Psoas muscle (tissue), 8 donors: ENCODE measurements around the gene CSF3R. TPM values are rescaled to one million over a fixed set of nuclear protein-coding genes. Genes with fewer than 3 reads are reported as not detected.

Source experiments
- ATAC-seq, 4 donors: fragments of 200-7000 bp; cut with Tn5 transposase; one replicate each; pipeline ENCODE4 v1.9.1; 2020; ENCODE audit warnings: moderate library complexity in 3 of 4, mild to moderate bottlenecking in 2 of 4
- DNase-seq, 2 donors: peaks; one replicate each; pipeline ENCODE4 v3.0.0-alpha.2; 2020
- H3K27ac ChIP-seq: fragments of 200-600 bp; one replicate; pipeline ENCODE4 v1.8.0; 2022
- H3K27me3 ChIP-seq, 3 donors: fragments of 200-600 bp in 1 of 3; one replicate each; pipeline versions ENCODE4 v1.6.1 to v1.8.0; 2013 to 2022; ENCODE audit warnings: low read length in 2 of 3, mild to moderate bottlenecking in 2 of 3, moderate library complexity in 1 of 3; ENCODE audit not compliant: insufficient read depth in 3 of 3
- H3K36me3 ChIP-seq, 2 donors: fragments of 200-600 bp in 1 of 2; one replicate each; pipeline versions ENCODE4 v1.6.1 to v1.8.0; 2013 to 2022; ENCODE audit warnings: low read depth in 1 of 2, mild to moderate bottlenecking in 1 of 2, moderate library complexity in 1 of 2; ENCODE audit not compliant: insufficient read depth in 1 of 2
- H3K4me1 ChIP-seq: fragments of 200-600 bp; one replicate; pipeline ENCODE4 v1.8.0; 2022
- H3K4me3 ChIP-seq: fragments of 200-600 bp; one replicate; pipeline ENCODE4 v1.8.0; 2022; ENCODE audit warnings: mild to moderate bottlenecking
- H3K9me3 ChIP-seq: fragments of 200-600 bp; one replicate; pipeline ENCODE4 v1.8.0; 2022
- WGBS, 3 donors: extraction: QIAGEN DNeasy Blood & Tissue Kit; methylation state at CpG; one replicate each; pipeline versions ENCODE4 v1.1.6 to v1.1.7; 2013; 5-methylcytosine and 5-hydroxymethylcytosine counted together
- intact Hi-C, 2 donors: fragments of 100-400 bp; cut with DNase I; formaldehyde crosslinking; loops; one replicate each; pipeline versions ENCODE4 v1.11.0 to v1.14.2; 2022
- polyA plus RNA-seq, 3 donors: library from polyadenylated mRNA; stranded (reverse); fragments of 200-250 nt; gene quantifications; one replicate each; pipeline ENCODE4 v1.2.3, GENCODE V29; 2013
- total RNA-seq, 4 donors: library from RNA; stranded (reverse); fragmentation: NEBNext Ultra II Directional in 2 of 4; extraction: Animal tissue kit (Norgen Biotek cat#: 25700) in 2 of 4; gene quantifications; one replicate each; pipeline versions ENCODE4 v1.2.1 to v1.2.4, GENCODE V29; 2021 to 2023
- TF ChIP-seq, protein P1 (sequence below): fragments of 200-600 bp; IDR thresholded peaks from one replicate; pipeline ENCODE4 v1.8.0; 2022; ENCODE audit warnings: antibody characterized with exemption
- donor health status: healthy with polysubstance abuse.
- donor health status: DM: no; HTN: no; CAD: no; lungs with moderate emphysema.
- donor health status: Bipolar disorder and iron deficiency.
- donor health status: healthy.
- donor health status: DM: yes; HTN: yes; CAD: no.
- donor health status: DM: no; HTN: no; CAD: no.
- donor health status: DM: no; HTN: no; CAD: no.
- donor health status: DM: yes; HTN: yes; CAD: no.

The CSF3R gene
- total and polyA plus RNA-seq, 7 donors = 0.52 to 6.5 (median 1.9) TPM

DNA sequence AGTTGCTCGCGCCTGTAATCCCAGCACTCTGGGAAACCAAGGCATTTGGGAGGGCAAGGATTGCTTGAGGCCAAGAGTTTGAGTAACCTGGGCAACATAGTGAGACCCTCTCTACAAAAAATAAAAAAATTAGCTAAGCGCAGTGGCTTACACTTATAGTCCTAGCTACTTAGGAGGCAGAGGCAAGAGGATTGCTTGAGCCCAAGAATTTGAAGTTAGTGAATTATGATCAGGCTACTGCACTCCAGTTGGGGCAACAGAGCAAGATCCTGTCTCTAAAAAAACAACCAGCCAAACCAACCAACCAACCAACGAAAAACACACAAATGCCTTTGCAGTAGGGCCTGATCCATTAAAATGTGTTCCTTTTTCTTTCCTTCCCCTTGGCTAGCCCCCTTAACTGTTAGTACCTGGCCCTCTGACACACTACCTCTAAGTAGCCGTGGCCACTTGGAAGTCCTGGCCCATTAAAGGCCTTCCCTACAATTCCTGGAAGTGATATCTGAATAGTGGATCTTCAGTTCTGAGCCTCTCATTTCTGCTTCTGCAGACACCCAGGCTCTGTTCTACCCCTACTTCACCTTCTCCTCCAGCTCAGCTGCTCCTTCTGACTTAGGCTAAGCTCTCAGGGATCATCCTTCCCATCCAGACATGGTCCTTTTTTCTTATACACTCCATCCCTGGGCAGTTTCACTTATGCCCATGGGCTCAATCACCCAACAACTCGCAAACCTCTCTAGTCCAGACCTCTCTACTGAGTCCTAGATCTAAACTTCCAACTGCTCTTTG, 28.9 kb downstream of the CSF3R start:
- TF ChIP-seq, protein P1, sequence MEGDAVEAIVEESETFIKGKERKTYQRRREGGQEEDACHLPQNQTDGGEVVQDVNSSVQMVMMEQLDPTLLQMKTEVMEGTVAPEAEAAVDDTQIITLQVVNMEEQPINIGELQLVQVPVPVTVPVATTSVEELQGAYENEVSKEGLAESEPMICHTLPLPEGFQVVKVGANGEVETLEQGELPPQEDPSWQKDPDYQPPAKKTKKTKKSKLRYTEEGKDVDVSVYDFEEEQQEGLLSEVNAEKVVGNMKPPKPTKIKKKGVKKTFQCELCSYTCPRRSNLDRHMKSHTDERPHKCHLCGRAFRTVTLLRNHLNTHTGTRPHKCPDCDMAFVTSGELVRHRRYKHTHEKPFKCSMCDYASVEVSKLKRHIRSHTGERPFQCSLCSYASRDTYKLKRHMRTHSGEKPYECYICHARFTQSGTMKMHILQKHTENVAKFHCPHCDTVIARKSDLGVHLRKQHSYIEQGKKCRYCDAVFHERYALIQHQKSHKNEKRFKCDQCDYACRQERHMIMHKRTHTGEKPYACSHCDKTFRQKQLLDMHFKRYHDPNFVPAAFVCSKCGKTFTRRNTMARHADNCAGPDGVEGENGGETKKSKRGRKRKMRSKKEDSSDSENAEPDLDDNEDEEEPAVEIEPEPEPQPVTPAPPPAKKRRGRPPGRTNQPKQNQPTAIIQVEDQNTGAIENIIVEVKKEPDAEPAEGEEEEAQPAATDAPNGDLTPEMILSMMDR = no peak
- H3K36me3 ChIP-seq = peaks cover 22 to 48% of the 10 kb centered on the region in 2 donors
- ATAC-seq (no peak), DNase-seq (no peak)
- H3K4me3 ChIP-seq = no peak overlapping the region
- intact Hi-C loops = no loop called here
- no peaks in the 10 kb centered on the region for H3K27me3 ChIP-seq
- WGBS, 3 donors = 83 to 90% (median 87%) methylated on average over 6 of the region's 6 CpGs
- H3K27ac ChIP-seq = no peak overlapping the region
- no peaks in the 10 kb centered on the region for H3K9me3 ChIP-seq
- H3K4me1 ChIP-seq = no peaks in the 10 kb centered on the region

DNA sequence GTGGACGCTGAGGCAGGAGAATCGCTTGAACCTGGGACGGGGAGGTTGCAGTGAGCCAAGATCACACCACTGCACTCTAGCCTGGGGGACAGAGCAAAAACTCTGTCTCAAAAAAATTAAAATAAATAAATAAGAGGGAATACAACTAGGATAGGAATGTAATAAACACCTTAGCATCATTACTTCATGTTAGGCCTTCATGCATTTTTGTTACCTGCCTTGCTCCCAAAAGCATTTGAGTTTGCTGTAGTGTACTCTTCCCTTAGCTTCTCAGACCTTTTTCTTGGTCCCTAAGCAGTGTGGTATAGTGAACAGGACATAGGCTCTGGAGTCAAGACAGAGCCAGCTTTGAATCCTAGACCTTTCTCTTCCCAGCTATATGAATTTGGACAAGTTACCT, 29.7 kb downstream of the CSF3R start:
- H3K4me1 ChIP-seq = no peaks in the 10 kb centered on the region
- H3K27ac ChIP-seq = no peak overlapping the region
- H3K27me3 ChIP-seq = no peaks in the 10 kb centered on the region
- DNase-seq (no peak), ATAC-seq (no peak)
- TF ChIP-seq, protein P1 = no peak
- 83 to 91% (median 85%) methylated on average over 3 of the region's 3 CpGs for WGBS, 3 donors
- intact Hi-C loops = no loop called here
- no peaks in the 10 kb centered on the region for H3K9me3 ChIP-seq
- H3K36me3 ChIP-seq = peaks cover 21 to 42% of the 10 kb centered on the region in 2 donors
- no peak overlapping the region for H3K4me3 ChIP-seq

DNA sequence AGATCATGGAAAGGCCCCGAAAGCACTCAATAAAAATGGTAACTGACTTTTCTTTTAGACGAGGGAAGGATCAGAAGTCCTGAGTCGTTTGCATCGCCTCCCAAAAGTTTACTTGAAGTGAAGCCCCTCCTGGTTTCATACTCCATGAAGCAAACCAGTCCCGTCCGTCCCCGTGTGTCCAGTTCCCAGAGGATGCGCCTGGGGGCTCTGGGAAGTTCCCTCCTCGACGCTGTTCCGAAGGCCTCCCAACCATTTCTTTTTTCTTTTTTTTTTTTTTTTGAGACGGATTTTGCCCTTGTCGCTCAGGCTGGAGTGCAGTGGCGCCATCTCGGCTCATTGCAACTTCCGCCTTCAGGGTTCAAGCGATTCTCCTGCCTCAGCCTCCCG, 31.8 kb downstream of the CSF3R start:
- TF ChIP-seq, protein P1 = no peak
- Histone ChIP-seq H3K9me3 (no peaks in the 10 kb centered on the region), H3K27ac (peak overlapping the region; percentile 98), H3K4me1 (no peaks in the 10 kb centered on the region), H3K4me3 (peak overlapping the region; percentile 82), H3K36me3 (peaks cover 15 to 20% of the 10 kb centered on the region in 2 donors), H3K27me3 (no peaks in the 10 kb centered on the region)
- DNase-seq (no peak), ATAC-seq (peak in 2 of 4 donors; percentile 9 to 19)
- WGBS, 3 donors = 19 to 22% (median 21%) methylated on average over 18 of the region's 18 CpGs
- intact Hi-C loops = no loop called here

DNA sequence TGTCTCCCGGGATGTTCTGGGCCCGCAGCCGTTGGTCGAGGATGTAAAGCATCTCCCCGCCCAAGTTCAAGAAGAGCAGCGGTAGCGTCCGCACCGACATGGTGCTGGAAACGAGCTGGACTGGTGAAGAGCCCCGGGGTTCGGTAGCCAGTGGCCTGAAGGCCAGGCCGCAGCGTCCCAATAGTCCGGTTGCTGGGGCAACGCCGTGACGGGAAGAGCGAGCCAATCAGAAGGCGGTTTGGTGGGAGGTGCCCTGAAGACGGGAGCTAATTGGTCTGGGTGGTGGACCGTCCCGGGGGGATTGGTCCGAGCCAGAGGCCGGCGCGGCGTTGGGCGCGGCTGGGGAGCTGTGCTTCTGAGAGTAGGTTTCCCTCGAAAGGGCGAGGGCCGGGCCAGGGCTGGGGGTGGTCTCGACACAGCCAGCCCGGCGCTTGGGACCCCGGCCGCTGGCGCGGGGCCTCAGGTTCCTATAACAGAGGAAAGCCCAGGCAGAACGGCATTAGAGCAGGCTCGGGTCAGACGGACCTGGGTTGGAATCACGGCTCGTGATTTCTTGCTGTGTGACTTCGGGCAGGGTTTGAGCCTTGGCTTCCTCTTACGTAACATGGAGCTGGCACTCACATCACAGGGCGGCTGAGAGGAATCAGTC, 32.3 kb downstream of the CSF3R start, which contains the start of gene OSCP1:
Gene OSCP1 (minus strand): TSS at position 182 of the 649 bp plus-strand sequence. CDS start 82 bp downstream, at position 100.
- no peaks in the 10 kb centered on the region for H3K4me1 ChIP-seq
- TF ChIP-seq, protein P1 = no peak
- H3K27ac ChIP-seq = peak within 1 kb of the TSS; percentile 98
- DNase-seq (peak; percentile 96 to 98), ATAC-seq (peak; percentile 98 to 99 (median 99))
- no peaks in the 10 kb centered on the region for H3K27me3 ChIP-seq
- H3K36me3 ChIP-seq = peaks cover 11 to 15% of the 10 kb centered on the region in 2 donors
- WGBS, 3 donors = 0 to 1% (median 0%) methylated on average over 48 of the region's 48 CpGs
- H3K4me3 ChIP-seq = peak within 1 kb of the TSS; percentile 82
- H3K9me3 ChIP-seq = no peaks in the 10 kb centered on the region
- intact Hi-C loops = no loop called here
